OCI-LY1 (cell line): Measurements from ENCODE around the gene PCSK2.

Experiments used
- H2AFZ ChIP-seq: fragments of 200-600 bp; sonication (generic), shearing (Covaris generic); 2 replicates; pipeline ENCODE4 v1.6.0; 2014; ENCODE audit warnings: antibody characterized with exemption, mild to moderate bottlenecking, low read length
- H3F3A ChIP-seq: fragments of 200-600 bp; sonication (generic), shearing (Covaris generic); 2 replicates; pipeline ENCODE4 v1.6.0; 2014; ENCODE audit warnings: mild to moderate bottlenecking, antibody characterized with exemption, low read length, moderate library complexity; ENCODE audit not compliant: insufficient read depth
- H3K27ac ChIP-seq: fragments of 200-600 bp; sonication (generic); 2 replicates; pipeline ENCODE4 v1.5.1; 2014; ENCODE audit warnings: low read length, mixed run types, mild to moderate bottlenecking, low read depth; ENCODE audit not compliant: poor library complexity, severe bottlenecking
- H3K27me3 ChIP-seq: fragments of 200-600 bp; sonication (generic); 2 replicates; pipeline ENCODE4 v1.6.0; 2014; ENCODE audit warnings: antibody characterized with exemption, mild to moderate bottlenecking, low read length, moderate library complexity; ENCODE audit not compliant: insufficient read depth
- H3K36me3 ChIP-seq: fragments of 200-600 bp; sonication (generic); 2 replicates; pipeline ENCODE4 v1.6.1; 2014; ENCODE audit warnings: mild to moderate bottlenecking, antibody characterized with exemption, low read length, moderate library complexity, mixed read lengths; ENCODE audit not compliant: insufficient read depth
- H3K4me1 ChIP-seq: fragments of 200-600 bp; sonication (generic); 2 replicates; pipeline ENCODE4 v1.5.1; 2014; ENCODE audit warnings: mild to moderate bottlenecking, low read length, moderate library complexity; ENCODE audit not compliant: insufficient read depth, severe bottlenecking
- H3K4me2 ChIP-seq: fragments of 200-600 bp; sonication (generic), shearing (Covaris generic); 2 replicates; pipeline ENCODE4 v1.6.1; 2014; ENCODE audit warnings: low read length
- H3K4me3 ChIP-seq: fragments of 200-600 bp; sonication (generic); 2 replicates; pipeline ENCODE4 v1.5.1; 2014; ENCODE audit warnings: low read length, low read depth, mild to moderate bottlenecking, mixed read lengths; ENCODE audit not compliant: poor library complexity, severe bottlenecking
- H3K79me2 ChIP-seq: fragments of 200-600 bp; shearing (Covaris generic); 2 replicates; pipeline ENCODE4 v1.6.1; 2016; ENCODE audit warnings: mixed run types, low read length, mixed read lengths; ENCODE audit not compliant: insufficient read depth
- H3K9ac ChIP-seq: fragments of 200-600 bp; sonication (generic), shearing (Covaris generic); 2 replicates; pipeline ENCODE4 v1.6.1; 2014; ENCODE audit warnings: mild to moderate bottlenecking, low read length, mixed read lengths
- H3K9me2 ChIP-seq: fragments of 200-600 bp; sonication (generic), shearing (Covaris generic); 2 replicates; pipeline ENCODE4 v1.6.1; 2014; ENCODE audit warnings: low read depth, mild to moderate bottlenecking, low read length, mixed read lengths
- H3K9me3 ChIP-seq: fragments of 200-600 bp; shearing (Covaris generic); 2 replicates; pipeline ENCODE4 v1.6.1; 2014; ENCODE audit warnings: low read length, mixed read lengths
- H4K20me1 ChIP-seq: fragments of 200-600 bp; sonication (generic), shearing (Covaris generic); 2 replicates; pipeline ENCODE4 v1.6.0; 2016; ENCODE audit warnings: mild to moderate bottlenecking, low read length; ENCODE audit not compliant: insufficient read depth
- EZH2 ChIP-seq: fragments of 200-600 bp; sonication (generic), shearing (Covaris generic); IDR thresholded peaks from 2 replicates; pipeline ENCODE4 v1.8.0; 2017; ENCODE audit warnings: borderline replicate concordance, mixed run types, mild to moderate bottlenecking, antibody characterized with exemption, low read length, moderate library complexity, mixed read lengths
- TF ChIP-seq, protein P1 (sequence below): fragments of 200-600 bp; sonication (generic), shearing (Covaris generic); IDR thresholded peaks from 2 replicates; pipeline ENCODE4 v1.5.1; 2017; ENCODE audit warnings: mild to moderate bottlenecking, antibody characterized with exemption, low read length, moderate library complexity, mixed read lengths

The PCSK2 gene

DNA sequence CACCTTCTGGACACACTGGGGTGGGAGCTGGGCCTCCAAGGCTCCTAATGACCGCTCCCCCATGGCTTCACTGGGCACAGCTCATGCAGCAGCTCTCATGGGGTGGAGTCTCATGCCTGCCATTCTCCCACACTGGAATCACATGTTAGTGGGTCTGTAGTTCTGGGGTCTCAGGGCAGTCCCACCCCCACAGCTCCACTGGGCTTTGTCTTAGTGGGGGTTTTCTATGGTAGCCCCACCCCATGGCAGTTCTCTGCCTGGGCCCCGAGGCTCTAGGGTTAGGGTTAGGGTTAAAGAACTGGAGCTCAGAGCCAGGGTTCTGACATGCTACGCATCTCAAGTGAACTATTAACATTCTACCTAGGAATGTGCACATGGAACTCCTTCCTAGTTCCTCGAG is 139.0 kb downstream of the PCSK2 start:
- H3K9me2 ChIP-seq: no peaks in the 10 kb centered on the region
- H3F3A ChIP-seq: no peaks in the 10 kb centered on the region
- TF ChIP-seq, protein P1, sequence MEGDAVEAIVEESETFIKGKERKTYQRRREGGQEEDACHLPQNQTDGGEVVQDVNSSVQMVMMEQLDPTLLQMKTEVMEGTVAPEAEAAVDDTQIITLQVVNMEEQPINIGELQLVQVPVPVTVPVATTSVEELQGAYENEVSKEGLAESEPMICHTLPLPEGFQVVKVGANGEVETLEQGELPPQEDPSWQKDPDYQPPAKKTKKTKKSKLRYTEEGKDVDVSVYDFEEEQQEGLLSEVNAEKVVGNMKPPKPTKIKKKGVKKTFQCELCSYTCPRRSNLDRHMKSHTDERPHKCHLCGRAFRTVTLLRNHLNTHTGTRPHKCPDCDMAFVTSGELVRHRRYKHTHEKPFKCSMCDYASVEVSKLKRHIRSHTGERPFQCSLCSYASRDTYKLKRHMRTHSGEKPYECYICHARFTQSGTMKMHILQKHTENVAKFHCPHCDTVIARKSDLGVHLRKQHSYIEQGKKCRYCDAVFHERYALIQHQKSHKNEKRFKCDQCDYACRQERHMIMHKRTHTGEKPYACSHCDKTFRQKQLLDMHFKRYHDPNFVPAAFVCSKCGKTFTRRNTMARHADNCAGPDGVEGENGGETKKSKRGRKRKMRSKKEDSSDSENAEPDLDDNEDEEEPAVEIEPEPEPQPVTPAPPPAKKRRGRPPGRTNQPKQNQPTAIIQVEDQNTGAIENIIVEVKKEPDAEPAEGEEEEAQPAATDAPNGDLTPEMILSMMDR: no peak
- no peak for TF ChIP-seq EZH2
- no peaks in the 10 kb centered on the region for H3K36me3 ChIP-seq
- no peak overlapping the region for H2AFZ ChIP-seq
- no peak overlapping the region for H3K4me3 ChIP-seq
- H3K4me2 ChIP-seq: no peak overlapping the region
- H3K27me3 ChIP-seq: peaks cover 4% of the 10 kb centered on the region; the same call in 1 of the 2 replicates
- H3K4me1 ChIP-seq: no peaks in the 10 kb centered on the region
- no peaks in the 10 kb centered on the region for H3K79me2 ChIP-seq
- no peaks in the 10 kb centered on the region for H3K9me3 ChIP-seq
- H3K27ac ChIP-seq: no peak overlapping the region
- no peak overlapping the region for H3K9ac ChIP-seq
- H4K20me1 ChIP-seq: no peaks in the 10 kb centered on the region

DNA sequence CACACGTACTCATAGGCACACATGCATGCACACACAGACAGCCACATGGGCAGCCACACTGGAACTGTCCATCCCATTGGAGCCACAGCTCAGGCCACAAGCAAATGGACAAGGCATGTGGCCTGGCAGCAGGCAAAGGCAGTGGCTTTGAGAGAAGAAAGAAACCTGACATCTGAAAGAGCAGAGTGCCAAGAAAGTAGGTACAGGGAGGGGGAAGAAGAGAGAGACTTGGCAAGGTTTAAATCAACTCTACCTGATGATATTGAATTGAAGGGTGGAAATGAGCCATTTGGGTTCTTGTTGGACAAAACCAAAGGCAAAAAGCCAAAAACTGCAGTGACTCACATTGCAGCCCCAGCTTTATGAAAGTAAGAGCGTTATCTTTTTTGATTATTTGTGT is 142.7 kb downstream of the PCSK2 start:
- Histone ChIP-seq H3F3A (no peaks in the 10 kb centered on the region), H3K9me2 (no peaks in the 10 kb centered on the region), H3K27ac (no peak overlapping the region), H3K4me2 (no peak overlapping the region), H3K79me2 (no peaks in the 10 kb centered on the region), H3K9me3 (no peaks in the 10 kb centered on the region), H3K36me3 (no peaks in the 10 kb centered on the region), H2AFZ (no peak overlapping the region), H4K20me1 (no peaks in the 10 kb centered on the region), H3K4me3 (no peak overlapping the region), H3K4me1 (no peaks in the 10 kb centered on the region), H3K27me3 (peaks cover 4% of the 10 kb centered on the region; the same call in 1 of the 2 replicates), H3K9ac (no peak overlapping the region)
- TF ChIP-seq EZH2: no peak

GRCh38 chr20:17372806-17373440 is 146.1 kb downstream of the PCSK2 start:
- H3K4me1 ChIP-seq: no peaks in the 10 kb centered on the region
- no peaks in the 10 kb centered on the region for H3F3A ChIP-seq
- H3K4me2 ChIP-seq: no peak overlapping the region
- H3K27ac ChIP-seq: no peak overlapping the region
- H3K79me2 ChIP-seq: no peaks in the 10 kb centered on the region
- no peak overlapping the region for H3K9ac ChIP-seq
- TF ChIP-seq, protein P1: no peak
- TF ChIP-seq EZH2: no peak
- H2AFZ ChIP-seq: no peak overlapping the region
- no peaks in the 10 kb centered on the region for H4K20me1 ChIP-seq
- no peak overlapping the region for H3K4me3 ChIP-seq
- peaks cover 4% of the 10 kb centered on the region; the same call in 1 of the 2 replicates for H3K27me3 ChIP-seq
- H3K9me3 ChIP-seq: no peaks in the 10 kb centered on the region
- no peaks in the 10 kb centered on the region for H3K9me2 ChIP-seq
- H3K36me3 ChIP-seq: no peaks in the 10 kb centered on the region

GRCh38 chr20:17374086-17374485 is 147.2 kb downstream of the PCSK2 start:
- H3K4me1 ChIP-seq: no peaks in the 10 kb centered on the region
- no peaks in the 10 kb centered on the region for H3F3A ChIP-seq
- no peaks in the 10 kb centered on the region for H3K79me2 ChIP-seq
- H3K4me2 ChIP-seq: no peak overlapping the region
- no peaks in the 10 kb centered on the region for H3K9me3 ChIP-seq
- H3K27me3 ChIP-seq: peaks cover 4% of the 10 kb centered on the region; the same call in 1 of the 2 replicates
- no peak overlapping the region for H3K4me3 ChIP-seq
- no peak overlapping the region for H3K9ac ChIP-seq
- H3K9me2 ChIP-seq: no peaks in the 10 kb centered on the region
- H3K27ac ChIP-seq: no peak overlapping the region
- no peaks in the 10 kb centered on the region for H3K36me3 ChIP-seq
- TF ChIP-seq, protein P1: no peak
- TF ChIP-seq EZH2: no peak
- no peaks in the 10 kb centered on the region for H4K20me1 ChIP-seq
- no peak overlapping the region for H2AFZ ChIP-seq
